Posterior vena cava (tissue), 2 donors: ENCODE results near the gene NAT14. TPM values are rescaled to one million over a fixed set of nuclear protein-coding genes. Genes with fewer than 3 reads are reported as not detected.
"Not testable (repeated sequence)": the region's sequence is repeated elsewhere in the genome, so short reads cannot be mapped to it uniquely, and the experiment has no call there.

Source experiments
- DNase-seq: peaks from one replicate; pipeline ENCODE4 v3.0.0-alpha.2; 2020; ENCODE audit warnings: low spot score
- intact Hi-C, 2 donors: fragments of 100-400 bp; cut with DNase I; formaldehyde crosslinking; loops; one replicate each; pipeline versions ENCODE4 v1.14.1 to v1.14.2; 2022 to 2023
- total RNA-seq, 2 donors: library from RNA; stranded (reverse); fragmentation: NEBNext Ultra II Directional; extraction: Animal tissue kit (Norgen Biotek cat#: 25700); gene quantifications; one replicate each; pipeline ENCODE4 v1.2.1, GENCODE V29; 2021
- donor health status: DM: yes; HTN: yes; CAD: no.
- donor health status: DM: yes; HTN: yes; CAD: no.

Gene NAT14
- total RNA-seq, 2 donors from 2014 or later = 15.8 to 16.3 TPM

GRCh38 chr19:55520691-55521292 is 35.8 kb downstream of the NAT14 start:
- DNase-seq = no peak
- intact Hi-C loops = no loop called here

DNA sequence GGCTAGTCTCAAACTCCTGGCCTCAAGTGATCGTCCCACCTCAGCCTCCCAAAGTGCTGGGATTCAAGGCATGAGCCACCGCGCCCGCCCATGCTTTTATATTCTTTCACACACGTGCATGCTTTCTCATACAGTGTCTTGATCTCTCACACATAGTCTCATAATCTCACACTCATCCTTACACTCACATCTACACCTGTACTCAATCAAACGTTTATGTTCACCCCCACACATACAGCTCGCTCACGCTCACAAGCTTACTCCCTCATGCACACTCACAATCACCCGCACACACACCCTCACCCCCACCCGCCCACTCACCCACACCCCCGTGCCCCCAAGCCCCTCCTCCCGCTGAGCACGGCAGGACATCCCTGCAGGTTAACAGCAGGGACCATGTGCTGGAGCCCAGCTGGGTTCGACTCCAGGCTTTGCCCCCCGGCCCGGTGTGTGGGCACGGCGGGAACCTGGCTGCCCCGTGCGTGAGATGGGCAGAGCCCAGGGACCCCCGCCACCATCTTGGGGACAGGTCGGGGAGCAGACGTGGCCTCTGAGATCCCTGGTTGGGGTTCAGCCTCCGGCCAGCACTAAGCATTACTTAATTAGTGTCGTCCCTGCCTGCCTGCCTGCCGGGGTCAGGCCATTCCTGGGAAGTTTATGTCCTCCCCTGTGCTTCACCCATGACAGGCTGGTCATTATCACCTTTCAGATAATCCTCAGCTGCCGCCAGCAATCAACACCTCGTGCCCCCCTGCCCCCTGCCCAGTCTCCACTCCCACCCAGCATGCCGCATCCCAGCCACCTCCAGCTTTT is 40.5 kb downstream of the NAT14 start:
- intact Hi-C loops = loop anchor here in 1 of 2 donors (5.0 kb wide), 1 partner anchor 52 kb away; no protein-coding TSS in a partner anchor
- peak; percentile 76 for DNase-seq

DNA sequence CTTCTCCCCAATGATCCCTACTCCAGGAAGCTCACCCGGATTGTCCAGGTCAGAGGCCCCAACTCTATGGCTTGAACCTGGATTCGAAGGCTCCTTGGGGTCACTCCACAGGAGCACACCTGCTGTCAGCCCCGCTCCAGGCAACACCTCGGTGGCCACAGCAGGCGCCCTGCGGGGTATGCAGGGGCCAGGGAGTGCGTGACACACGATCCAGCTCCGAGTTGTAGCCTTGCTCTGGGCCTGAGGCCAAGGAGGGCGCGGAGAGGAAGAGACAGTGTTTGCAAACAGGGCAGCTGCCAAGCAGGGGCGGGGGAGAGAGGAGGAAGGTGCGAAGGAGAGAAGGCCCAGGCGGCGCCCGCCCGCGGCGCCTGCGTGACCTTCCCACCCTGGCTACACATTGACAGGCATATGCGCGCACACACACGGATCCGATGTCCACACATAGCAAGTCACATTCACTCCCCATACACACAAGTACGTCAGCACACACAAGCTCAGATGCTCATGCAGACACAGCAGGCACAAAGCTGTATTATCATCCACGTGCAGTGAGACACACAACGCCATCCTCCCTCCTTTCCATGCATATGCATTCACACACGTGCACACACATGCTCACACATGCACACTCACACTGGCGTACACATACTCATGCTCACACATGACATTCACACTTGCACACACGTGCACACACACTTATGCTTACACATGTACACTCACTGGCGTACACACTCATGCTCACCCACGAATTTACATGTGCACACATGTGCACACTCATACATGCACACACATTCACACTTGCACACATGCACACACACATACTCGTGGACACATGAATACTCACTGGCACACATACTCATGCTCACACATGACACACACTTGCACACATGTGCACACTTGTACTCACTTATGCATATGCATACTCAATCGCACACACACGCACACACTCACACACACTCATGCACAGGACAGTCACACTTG is 41.5 kb downstream of the NAT14 start:
- intact Hi-C loops = loop anchor here in 1 of 2 donors (5.0 kb wide), 1 partner anchor 51 kb away; no protein-coding TSS in a partner anchor
- peak; percentile 76 for DNase-seq

- no peak for DNase-seq
- intact Hi-C loops = loop anchor here in 1 of 2 donors (5.0 kb wide), 1 partner anchor 50 kb away; no protein-coding TSS in a partner anchor
These were observed 42.4 kb downstream of the NAT14 start for GRCh38 chr19:55527197-55528029.

- no peak for DNase-seq
- intact Hi-C loops = loop anchor here in 1 of 2 donors (5.0 kb wide), 1 partner anchor 49 kb away; no protein-coding TSS in a partner anchor
These were observed 43.2 kb downstream of the NAT14 start for GRCh38 chr19:55528030-55528803.

DNA sequence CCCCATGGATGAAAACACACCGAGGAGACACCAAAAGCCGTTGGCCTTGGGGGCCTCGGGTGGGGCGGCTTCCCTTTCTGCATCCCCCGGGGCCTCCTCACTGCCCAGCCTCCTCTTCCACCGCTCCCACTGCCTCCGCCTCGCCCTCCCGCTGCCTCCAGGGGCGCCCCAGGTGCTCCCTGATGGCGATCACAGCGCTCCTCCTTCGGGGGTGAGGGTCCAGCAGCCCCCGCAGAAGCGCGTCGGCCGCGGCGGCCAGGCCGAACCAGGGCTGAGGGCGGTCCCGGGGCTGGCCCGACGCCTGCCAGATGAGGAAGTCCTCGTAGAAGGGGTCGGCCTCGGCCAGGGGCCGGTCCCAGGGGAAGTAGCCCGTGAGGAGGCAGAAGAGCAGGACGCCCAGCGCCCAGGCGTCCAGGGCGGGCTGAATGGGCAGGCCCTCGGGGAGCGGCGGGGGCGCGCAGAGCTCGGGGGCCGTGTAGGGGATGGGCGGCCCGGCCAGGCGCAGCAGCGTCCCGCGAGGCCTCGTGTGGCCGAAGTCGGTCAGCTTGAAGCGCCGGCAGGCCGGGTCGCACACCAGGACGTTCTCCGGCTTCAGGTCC is 44.7 kb downstream of the NAT14 start:
- no peak for DNase-seq
- intact Hi-C loops = loop anchor here in 1 of 2 donors (5.0 kb wide), 1 partner anchor 48 kb away; no protein-coding TSS in a partner anchor

GRCh38 chr19:55530996-55531395 is 46.0 kb downstream of the NAT14 start:
- intact Hi-C loops = no loop called here

GRCh38 chr19:55534280-55534679 is 49.3 kb downstream of the NAT14 start:
- intact Hi-C loops = not testable (repeated sequence)

More at GRCh38 chr19:55530996-55531395, 46.0 kb downstream of the NAT14 start:
- DNase-seq = no peak

DNA sequence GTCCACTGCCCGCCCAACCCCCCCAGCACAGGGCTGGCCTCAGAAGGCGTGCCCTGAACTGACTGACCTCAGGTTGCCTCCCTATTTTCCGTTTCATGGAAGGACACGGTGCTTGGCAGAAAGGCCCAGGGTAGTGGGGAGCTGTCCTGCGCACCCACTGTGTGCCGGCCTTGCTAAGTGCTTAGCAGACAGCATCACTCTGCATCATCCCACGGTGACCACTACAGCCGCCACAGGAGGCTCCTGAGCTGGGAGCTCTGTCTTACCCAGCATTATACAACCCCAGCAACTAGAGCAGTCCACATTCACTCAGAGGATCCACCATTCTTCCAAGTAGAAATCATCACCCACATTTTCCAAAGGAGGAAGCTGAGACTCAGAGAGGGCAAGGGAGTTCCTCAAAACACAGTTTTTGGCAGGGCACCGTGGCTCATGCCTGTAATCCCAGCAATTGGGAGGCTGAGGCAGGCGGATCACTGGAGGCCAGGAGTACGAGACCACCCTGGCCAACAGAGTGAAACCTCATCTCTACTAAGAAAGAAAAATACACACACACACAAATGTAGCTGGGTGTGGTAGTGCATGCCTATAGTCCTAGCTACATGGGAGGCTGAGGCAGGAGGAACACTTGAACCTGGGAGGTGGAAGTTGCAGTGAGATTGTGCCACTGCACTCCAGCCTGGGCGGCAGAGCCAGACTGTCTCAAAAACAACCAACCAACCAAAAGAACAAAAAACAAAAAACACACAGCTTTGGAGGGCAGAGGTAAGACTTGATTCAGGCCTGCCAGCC is 50.4 kb downstream of the NAT14 start:
- no peak for DNase-seq
- intact Hi-C loops = loop anchor here in 1 of 2 donors (5.0 kb wide), 1 partner anchor 732 kb away; no protein-coding TSS in a partner anchor

More at GRCh38 chr19:55534280-55534679, 49.3 kb downstream of the NAT14 start:
- not testable (repeated sequence) for DNase-seq

GRCh38 chr19:55535965-55536350 is 51.0 kb downstream of the NAT14 start:
- DNase-seq = no peak
- intact Hi-C loops = loop anchor here in 1 of 2 donors (5.0 kb wide), 1 partner anchor 731 kb away; no protein-coding TSS in a partner anchor

DNA sequence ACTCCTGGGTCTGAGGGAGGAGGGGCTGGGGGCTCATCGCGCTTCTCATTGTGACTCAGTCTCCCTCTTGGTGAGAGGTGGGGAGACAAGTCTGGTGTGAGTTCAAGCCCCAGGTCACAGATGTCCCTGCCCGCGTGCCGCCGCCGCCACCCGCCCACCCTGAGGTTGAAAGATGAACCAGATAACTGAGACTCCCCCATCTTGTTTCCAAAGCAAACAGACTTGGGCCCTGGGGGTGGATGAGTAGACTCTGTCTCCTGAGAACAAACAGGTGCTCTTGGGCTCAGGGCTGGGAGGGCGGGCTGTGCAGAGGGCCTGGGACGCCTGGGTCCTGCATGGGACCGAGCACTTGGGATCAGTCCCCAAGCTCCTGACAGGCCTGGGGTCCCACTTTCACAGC is 51.4 kb downstream of the NAT14 start:
- DNase-seq = no peak
- intact Hi-C loops = loop anchor here in 1 of 2 donors (5.0 kb wide), 1 partner anchor 731 kb away; no protein-coding TSS in a partner anchor

Other genes with a start within 250 kb of the NAT14 start
- 10 to 100 TPM; 40.6 to 46.0 TPM for gene PPP6R1, start 226.2 kb upstream of the NAT14 start, total RNA-seq
- gene HSPBP1, start 205.1 kb upstream of the NAT14 start, total RNA-seq = 10 to 100 TPM; 19.8 to 20.1 TPM
- 1 to 10 TPM; 7.2 to 9.2 TPM for gene BRSK1, start 201.2 kb upstream of the NAT14 start, total RNA-seq
- 1 to 10 TPM; 1.9 to 5.4 TPM for gene TMEM150B, start 159.8 kb upstream of the NAT14 start, total RNA-seq
- 1 to 10 TPM; 3.9 to 6.3 TPM for gene KMT5C, start 145.3 kb upstream of the NAT14 start, total RNA-seq
- 1 to 10 TPM in 1 of 2 donors, not detected in 1; 1.3 TPM for gene COX6B2, start 130.5 kb upstream of the NAT14 start, total RNA-seq
- not detected for gene GARIN5B, start 121.9 kb upstream of the NAT14 start, total RNA-seq
- gene IL11, start 114.7 kb upstream of the NAT14 start, total RNA-seq = not detected
- not detected for gene TMEM190, start 108.4 kb upstream of the NAT14 start, total RNA-seq
- under 1 TPM; 0.69 to 0.90 TPM for gene TMEM238, start 100.9 kb upstream of the NAT14 start, total RNA-seq
- gene RPL28, start 99.3 kb upstream of the NAT14 start, total RNA-seq = 1,000 to 10,000 TPM in 1 of 2 donors, 100 to 1,000 TPM in 1; 882 to 1,056 TPM
- 10 to 100 TPM; 17.6 to 23.3 TPM for gene UBE2S, start 77.4 kb upstream of the NAT14 start, total RNA-seq
- gene SHISA7, start 41.9 kb upstream of the NAT14 start, total RNA-seq = not detected
- gene ISOC2, start 23.5 kb upstream of the NAT14 start, total RNA-seq = 10 to 100 TPM; 23.1 to 25.1 TPM
- not detected for gene C19orf85, start 20.4 kb upstream of the NAT14 start, total RNA-seq
- gene ZNF628, start 8.6 kb upstream of the NAT14 start, total RNA-seq = 1 to 10 TPM; 5.7 to 7.9 TPM
- gene SSC5D, start 3.2 kb downstream of the NAT14 start, total RNA-seq = 10 to 100 TPM; 32.4 to 40.6 TPM
- gene SBK2, start 51.9 kb downstream of the NAT14 start, total RNA-seq = not detected
- gene SBK3, start 60.4 kb downstream of the NAT14 start, total RNA-seq = not detected
- 1 to 10 TPM; 7.4 to 7.6 TPM for gene ZNF579, start 95.7 kb downstream of the NAT14 start, total RNA-seq
- 1 to 10 TPM; 7.8 to 9.7 TPM for gene FIZ1, start 114.3 kb downstream of the NAT14 start, total RNA-seq
- 10 to 100 TPM; 10.6 to 11.1 TPM for gene ZNF524, start 115.1 kb downstream of the NAT14 start, total RNA-seq
- gene ZNF865, start 120.5 kb downstream of the NAT14 start, total RNA-seq = 10 to 100 TPM; 10.1 to 12.6 TPM
- gene ZNF784, start 139.4 kb downstream of the NAT14 start, total RNA-seq = 1 to 10 TPM; 3.6 to 4.3 TPM
- 10 to 100 TPM; 32.0 to 36.7 TPM for gene ZNF580, start 155.8 kb downstream of the NAT14 start, total RNA-seq
- 10 to 100 TPM in 1 of 2 donors, 1 to 10 TPM in 1; 8.0 to 12.0 TPM for gene ZNF581, start 158.5 kb downstream of the NAT14 start, total RNA-seq
- gene CCDC106, start 163.0 kb downstream of the NAT14 start, total RNA-seq = 10 to 100 TPM in 1 of 2 donors, 1 to 10 TPM in 1; 8.6 to 13.6 TPM
- 10 to 100 TPM; 89.3 to 91.7 TPM for gene U2AF2, start 169.8 kb downstream of the NAT14 start, total RNA-seq
- gene EPN1, start 190.0 kb downstream of the NAT14 start, total RNA-seq = 10 to 100 TPM; 75.5 to 76.4 TPM